H1 (cell line): ENCODE results near the gene LCN2. TPM values are rescaled to one million over a fixed set of nuclear protein-coding genes. Genes with fewer than 3 reads are reported as not detected.

Source experiments
- CTBP2 ChIP-seq: IDR thresholded peaks from 2 replicates; pipeline ENCODE4 v1.7.0; 2011; ENCODE audit warnings: borderline replicate concordance, mild to moderate bottlenecking, moderate library complexity, mixed read lengths, low read length; ENCODE audit not compliant: insufficient read depth, insufficient read length
- TCF12 ChIP-seq: IDR thresholded peaks from 2 replicates; pipeline ENCODE4 v1.6.1; 2011; ENCODE audit warnings: low read depth, mild to moderate bottlenecking, low read length
- polyA plus RNA-seq, 7 experiments: library from polyadenylated mRNA; depleted of rRNA in 3 of 7; stranded (reverse) in 5 of 7; unstranded in 2 of 7; fragments of >200 nt in 5 of 7; fragments of 200-250 nt in 2 of 7; gene quantifications; 1 replicate in 5 of 7; 2 replicates in 1 of 7; 4 replicates in 1 of 7; pipeline versions ENCODE4 v1.2.1 to v1.2.3, GENCODE V29; 2011 to 2013; ENCODE audit warnings: missing spikeins in 2 of 7, mixed read lengths in 2 of 7
- total RNA-seq: library from RNA; stranded (reverse); fragmentation: NEBNext Ultra II Directional; extraction: Animal tissue kit (Norgen Biotek cat#: 25700); gene quantifications from 2 replicates; pipeline ENCODE4 v1.2.1, GENCODE V29; 2021

LCN2 gene
- total and polyA plus RNA-seq, 2 of the 8 experiments (the other 6 are each of a cell fraction or from before 2014, with no cell fraction given), result 1.1 to 1.6 TPM

DNA sequence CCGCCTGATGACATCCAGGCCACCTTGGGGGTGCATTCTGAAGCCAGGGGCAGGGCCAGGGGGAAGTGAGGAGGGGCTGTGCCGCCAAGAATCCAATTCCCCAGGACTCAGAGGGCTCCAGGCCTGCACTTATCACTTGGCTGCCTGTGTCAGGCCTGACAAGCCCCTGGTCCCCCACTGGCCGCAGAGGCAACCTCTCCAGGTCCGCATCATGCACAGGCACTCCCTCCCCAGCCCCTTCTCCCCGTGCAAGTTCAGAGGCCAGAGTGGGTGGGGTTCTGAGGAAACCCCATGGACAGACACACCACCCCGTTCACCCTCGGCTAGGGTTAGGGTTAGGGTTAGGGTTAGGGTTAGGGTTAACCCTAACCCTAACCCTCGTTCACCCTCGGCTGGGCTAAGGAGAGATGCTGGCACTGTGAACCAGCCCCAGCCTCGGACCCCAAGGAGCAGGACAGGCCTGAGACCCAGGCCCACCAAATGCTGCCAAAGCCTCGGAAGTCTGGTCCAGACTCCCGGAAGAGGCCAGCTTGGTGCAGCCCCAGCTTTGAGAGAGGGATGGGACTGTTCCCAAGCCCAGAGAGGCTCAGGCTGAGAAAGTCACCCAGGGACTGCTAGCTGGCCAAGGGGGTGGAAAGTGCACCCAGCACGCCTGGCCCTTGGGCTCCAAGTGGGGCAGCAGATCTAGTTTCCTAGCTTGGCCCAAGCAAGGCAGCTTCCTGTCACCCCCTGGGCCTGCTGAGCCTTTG lies 4.9 kb downstream of the LCN2 start (continued):
- TF ChIP-seq CTBP2, result no peak
- TF ChIP-seq TCF12, result no peak
